Coronary artery (tissue), 2 donors: ENCODE results near the gene RGS11.
"Not testable (repeated sequence)": the region's sequence is repeated elsewhere in the genome, so short reads cannot be mapped to it uniquely, and the experiment has no call there.

Source experiments
- DNase-seq: peaks from one replicate; pipeline ENCODE4 v3.0.0-alpha.2; 2017; ENCODE audit warnings: low spot score
- H3K27ac ChIP-seq, 2 donors: fragments of 200-600 bp; sonication (generic); one replicate each; pipeline ENCODE4 v1.5.1; 2016 to 2019
- H3K4me3 ChIP-seq: fragments of 200-600 bp; sonication (generic); 2 replicates; pipeline ENCODE4 v1.5.1; 2016; ENCODE audit warnings: mild to moderate bottlenecking, moderate library complexity
- CTCF ChIP-seq: fragments of 200-600 bp; sonication (generic); IDR thresholded peaks from one replicate; pipeline ENCODE4 v1.5.1; 2019; ENCODE audit warnings: antibody characterized with exemption

RGS11 gene

GRCh38 chr16:272633-273546 is 2.9 kb downstream of the RGS11 start:
- DNase-seq = no peak
- Histone ChIP-seq H3K27ac (no peak overlapping the region), H3K4me3 (no peak overlapping the region)
- no peak for TF ChIP-seq CTCF

GRCh38 chr16:270381-271255 is 5.1 kb downstream of the RGS11 start:
- Histone ChIP-seq H3K4me3 (no peak overlapping the region), H3K27ac (no peak overlapping the region)
- no peak for DNase-seq
- TF ChIP-seq CTCF = no peak

GRCh38 chr16:269061-269796 is 6.5 kb downstream of the RGS11 start:
- TF ChIP-seq CTCF = no peak
- Histone ChIP-seq H3K4me3 (no peak overlapping the region), H3K27ac (no peak overlapping the region)
- DNase-seq = no peak

GRCh38 chr16:268141-269053 is 7.3 kb downstream of the RGS11 start:
- no peak for DNase-seq
- H3K4me3 ChIP-seq = no peak overlapping the region
- no peak overlapping the region for H3K27ac ChIP-seq

GRCh38 chr16:267562-267961 is 8.2 kb downstream of the RGS11 start:
- H3K4me3 ChIP-seq, DNase-seq, H3K27ac ChIP-seq: not testable (repeated sequence)

More at GRCh38 chr16:268141-269053, 7.3 kb downstream of the RGS11 start:
- TF ChIP-seq CTCF = no peak

GRCh38 chr16:266258-267164 is 9.2 kb downstream of the RGS11 start:
- Histone ChIP-seq H3K27ac (no peak overlapping the region), H3K4me3 (no peak overlapping the region)
- no peak for TF ChIP-seq CTCF
- no peak for DNase-seq
